HepG2 (cell line): ENCODE data around the gene HNRNPC. TPM values are rescaled to one million over a fixed set of nuclear protein-coding genes. Genes with fewer than 3 reads are reported as not detected.

Experiments
- ATAC-seq: fragments of 200-7000 bp; cut with Tn5 transposase; 3 replicates; pipeline ENCODE4 v1.9.1; 2020; ENCODE audit warnings: mild to moderate bottlenecking, moderate library complexity
- BruUV-seq: library from RNA; stranded (reverse); fragments of 400-500 nt; replicated peaks from 2 replicates; lab custom pipeline; 2021; lab: Mats Ljungman, UMichigan
- CTCF ChIA-PET: fragments of 300-600 bp; formaldehyde crosslinking; extraction: SDS; loops from one replicate; lab custom pipeline; 2021; ENCODE audit warnings: low total read pairs, inconsistent platforms, low intra/inter-chr PET ratio; lab: Yijun Ruan, JAX
- POLR2A ChIA-PET: fragments of 350-600 bp; sonication (Branson Sonifier 250); formaldehyde crosslinking; loops from one replicate; lab custom pipeline; 2020; ENCODE audit warnings: antibody characterized with exemption, inconsistent platforms; lab: Yijun Ruan, JAX
- DNase-seq: peaks from one replicate; pipeline ENCODE4 v3.0.0-alpha.2; 2015; ENCODE audit warnings: low spot score
- FAIRE-seq: peaks from 3 replicates; lab custom pipeline; 2011; peaks lifted over from hg19 to GRCh38; lab: Jason Lieb, UNC
- H2AFZ ChIP-seq: one replicate; pipeline ENCODE4 v1.6.1; 2011; ENCODE audit warnings: low read length, inconsistent platforms
- H3K27ac ChIP-seq: fragments of 300-600 bp; 3 replicates; pipeline ENCODE4 v1.8.0; 2011; ENCODE audit warnings: mixed run types, mild to moderate bottlenecking, mixed read lengths, low read length, inconsistent platforms; ENCODE audit not compliant: insufficient read depth; ENCODE audit errors: extremely low read length
- H3K27me3 ChIP-seq, 2 experiments: fragments of 200-600 bp in 1 of 2; 2 replicates in 1 of 2; 3 replicates in 1 of 2; pipeline versions ENCODE4 v1.6.0 to v1.8.0; 2011; ENCODE audit warnings: low read length in 2 of 2, mild to moderate bottlenecking in 2 of 2, moderate library complexity in 2 of 2, inconsistent platforms in 1 of 2; ENCODE audit not compliant: insufficient read depth in 2 of 2, control insufficient read depth in 1 of 2
- H3K36me3 ChIP-seq, 2 experiments: fragments of 200-600 bp in 1 of 2; replicated peaks in 1 of 2; 2 replicates in 1 of 2; 3 replicates in 1 of 2; pipeline versions ENCODE4 v1.5.1 to v1.8.0; 2011; ENCODE audit warnings: low read length in 2 of 2, inconsistent platforms in 1 of 2; ENCODE audit not compliant: insufficient read depth in 2 of 2, control insufficient read depth in 1 of 2
- H3K4me1 ChIP-seq: 2 replicates; pipeline ENCODE4 v1.5.1; 2012; ENCODE audit warnings: low read length, inconsistent platforms; ENCODE audit not compliant: insufficient read depth
- H3K4me2 ChIP-seq: 2 replicates; pipeline ENCODE4 v1.6.0; 2011; ENCODE audit warnings: low read depth, low read length, inconsistent platforms
- H3K4me3 ChIP-seq, 3 experiments: fragments of 200-600 bp in 1 of 3; sonication (generic), shearing (Covaris generic) in 1 of 3; replicated peaks in 1 of 3; 2 replicates each; pipeline ENCODE4 v1.5.1; 2011 to 2016; ENCODE audit warnings: low read length in 3 of 3, inconsistent platforms in 2 of 3, low read depth in 2 of 3, mild to moderate bottlenecking in 2 of 3, control low read depth in 1 of 3, mixed read lengths in 1 of 3; ENCODE audit not compliant: insufficient read depth in 1 of 3
- H3K79me2 ChIP-seq: one replicate; pipeline ENCODE4 v1.6.1; 2011; ENCODE audit warnings: low read length, inconsistent platforms; ENCODE audit not compliant: insufficient read depth
- H3K9ac ChIP-seq: 2 replicates; pipeline ENCODE4 v1.6.0; 2011; ENCODE audit warnings: mild to moderate bottlenecking, low read depth, low read length, inconsistent platforms; ENCODE audit not compliant: insufficient read depth
- H3K9me3 ChIP-seq: 2 replicates; pipeline ENCODE4 v1.5.1; 2012; ENCODE audit warnings: mild to moderate bottlenecking, low read length
- H4K20me1 ChIP-seq: 2 replicates; pipeline ENCODE4 v1.6.0; 2011; ENCODE audit warnings: inconsistent platforms, mild to moderate bottlenecking, low read length, moderate library complexity; ENCODE audit not compliant: insufficient read depth
- ARHGAP35 ChIP-seq: sonication (generic); formaldehyde crosslinking; IDR thresholded peaks from 2 replicates; pipeline ENCODE4 v1.9.0; 2022; ENCODE audit warnings: mild to moderate bottlenecking, inconsistent platforms, moderate library complexity, missing genetic modification reagents, borderline replicate concordance
- DPF2 ChIP-seq: sonication (generic); formaldehyde crosslinking; IDR thresholded peaks from 2 replicates; pipeline ENCODE4 v1.4.0; 2020; ENCODE audit warnings: mild to moderate bottlenecking, low read depth, missing genetic modification reagents, borderline replicate concordance
- EED ChIP-seq: sonication (generic); formaldehyde crosslinking; IDR thresholded peaks from 2 replicates; pipeline ENCODE4 v1.5.0; 2020; ENCODE audit warnings: mild to moderate bottlenecking, missing genetic modification reagents
- GATAD1 ChIP-seq: IDR thresholded peaks from 2 replicates; pipeline ENCODE4 v1.6.1; 2016; ENCODE audit warnings: missing genetic modification reagents, missing compliant biosample characterization
- HDAC1 ChIP-seq: sonication (generic); formaldehyde crosslinking; IDR thresholded peaks from 2 replicates; pipeline ENCODE4 v1.5.1; 2020; ENCODE audit warnings: mild to moderate bottlenecking, missing genetic modification reagents
- KLF13 ChIP-seq: sonication (generic); formaldehyde crosslinking; IDR thresholded peaks from 2 replicates; pipeline ENCODE4 v1.4.0; 2020; ENCODE audit warnings: mild to moderate bottlenecking, missing genetic modification reagents
- MAZ ChIP-seq, 2 experiments: sonication (generic) in 1 of 2; formaldehyde crosslinking in 1 of 2; IDR thresholded peaks; 2 replicates each; pipeline versions ENCODE4 v1.5.0 to v1.6.1; 2012 to 2020; ENCODE audit warnings: low read depth in 2 of 2, mild to moderate bottlenecking in 2 of 2, borderline replicate concordance in 1 of 2, improper control_type of control experiment in 1 of 2, low read length in 1 of 2, missing genetic modification reagents in 1 of 2, moderate library complexity in 1 of 2
- NCOR1 ChIP-seq: fragments of 200-600 bp; sonication (generic); IDR thresholded peaks from 2 replicates; pipeline ENCODE4 v1.7.0; 2017; ENCODE audit warnings: antibody characterized with exemption, low read length, borderline replicate concordance
- POLR2AphosphoS5 ChIP-seq: IDR thresholded peaks from 2 replicates; pipeline ENCODE4 v1.6.1; 2012; ENCODE audit warnings: low read depth, low read length
- PRMT3 ChIP-seq: sonication (generic); formaldehyde crosslinking; IDR thresholded peaks from 2 replicates; pipeline ENCODE4 v1.8.1; 2022; ENCODE audit warnings: low read depth, mild to moderate bottlenecking, moderate library complexity, missing genetic modification reagents, borderline replicate concordance
- SMARCE1 ChIP-seq: fragments of 450-650 bp; IDR thresholded peaks from 2 replicates; pipeline ENCODE4 v1.6.1; 2017; ENCODE audit warnings: borderline replicate concordance
- SOX13 ChIP-seq, 3 experiments: fragments of 450-650 bp in 1 of 3; sonication (generic) in 1 of 3; formaldehyde crosslinking in 1 of 3; IDR thresholded peaks in 2 of 3; conservative IDR thresholded peaks in 1 of 3; 2 replicates each; pipeline versions ENCODE4 v1.5.0 to v1.6.1; 2016 to 2020; ENCODE audit warnings: antibody characterized with exemption in 1 of 3, mild to moderate bottlenecking in 1 of 3, missing compliant biosample characterization in 1 of 3, missing genetic modification reagents in 1 of 3, moderate library complexity in 1 of 3
- ZNF7 ChIP-seq: IDR thresholded peaks from 2 replicates; pipeline ENCODE4 v1.6.1; 2016; ENCODE audit warnings: missing biosample characterization, missing genetic modification reagents
- ZNF83 ChIP-seq: sonication (generic); formaldehyde crosslinking; IDR thresholded peaks from 2 replicates; pipeline ENCODE4 v1.4.0; 2020; ENCODE audit warnings: missing genetic modification reagents, mild to moderate bottlenecking, borderline replicate concordance
- WGBS: methylation state at CpG from one replicate; pipeline ENCODE4 v1.1.6; 2017; ENCODE audit warnings: low lambda C conversion rate; 5-methylcytosine and 5-hydroxymethylcytosine counted together
- in situ Hi-C: cut with HindIII; loops from 2 replicates; pipeline ENCODE4 v1.10.0; 2017; ENCODE audit warnings: low pct_unique_long_range_greater_than_20kb; ENCODE audit not compliant: extremely low pct_ligation_motif_present
- intact Hi-C: fragments of 100-400 bp; cut with micrococcal nuclease; formaldehyde crosslinking; loops from one replicate; pipeline ENCODE4 v1.10.0; 2022; ENCODE audit not compliant: unreplicated experiment
- polyA plus RNA-seq, 8 experiments: library from polyadenylated mRNA; depleted of rRNA in 3 of 8; stranded (reverse) in 7 of 8; unstranded in 1 of 8; fragments of >200 nt; fragmentation: Illumina TruSeq in 4 of 8; extraction: Trizol in 4 of 8; gene quantifications; 2 replicates each; pipeline versions ENCODE4 v1.2.1 to v1.2.3, GENCODE V29; 2011 to 2016; ENCODE audit warnings: low read depth in 4 of 8, missing spikeins in 1 of 8, mixed read lengths in 1 of 8; ENCODE audit not compliant: insufficient read depth in 1 of 8
- total RNA-seq, 5 experiments: library from RNA; depleted of rRNA; stranded (reverse); fragments of >200 nt; fragmentation: Illumina TruSeq; extraction: Trizol; gene quantifications; 2 replicates each; pipeline ENCODE4 v1.2.3, GENCODE V29; 2016; ENCODE audit warnings: low read depth in 1 of 5
- TF ChIP-seq, protein P1 (sequence below): sonication (generic); formaldehyde crosslinking; IDR thresholded peaks from 2 replicates; pipeline ENCODE4 v1.4.0; 2020; ENCODE audit warnings: low read depth, mild to moderate bottlenecking, missing genetic modification reagents
- TF ChIP-seq, protein P2 (sequence below): sonication (generic); formaldehyde crosslinking; IDR thresholded peaks from 2 replicates; pipeline ENCODE4 v1.8.1; 2023; ENCODE audit warnings: mild to moderate bottlenecking, moderate library complexity, missing genetic modification reagents
- TF ChIP-seq, protein P3 (sequence below): sonication (generic); formaldehyde crosslinking; IDR thresholded peaks from 2 replicates; pipeline ENCODE4 v1.4.0; 2020; ENCODE audit warnings: missing genetic modification reagents, mild to moderate bottlenecking, borderline replicate concordance
- TF ChIP-seq, protein P4 (sequence below): sonication (generic); formaldehyde crosslinking; IDR thresholded peaks from 2 replicates; pipeline ENCODE4 v1.4.0; 2020; ENCODE audit warnings: mild to moderate bottlenecking, missing genetic modification reagents

HNRNPC gene
- total and polyA plus RNA-seq, 2 of the 13 experiments (the other 11 are each of a cell fraction or from before 2014, with no cell fraction given) = 628 to 1,099 TPM

DNA sequence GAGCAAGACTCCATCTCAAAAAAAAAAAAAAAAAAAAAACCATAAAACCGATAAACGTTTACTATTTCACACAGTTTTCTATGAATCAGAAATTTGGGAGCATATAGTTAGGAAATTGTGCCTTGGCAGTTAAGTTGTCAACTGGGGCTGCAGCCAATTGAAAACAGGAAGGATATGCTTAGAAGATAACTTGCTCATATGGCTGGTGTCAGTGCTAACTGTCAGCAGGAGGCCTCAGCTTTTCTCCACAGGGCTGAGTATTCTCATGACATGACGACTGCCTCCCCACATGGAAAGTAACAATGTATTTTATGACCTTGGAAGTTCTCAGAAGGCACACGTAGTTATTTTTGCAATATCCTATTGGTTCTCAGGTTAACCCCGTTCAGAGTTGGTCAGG, 83.8 kb downstream of the HNRNPC start (continued):
- TF ChIP-seq DPF2 (CRISPR knock-in tag) = no peak

DNA sequence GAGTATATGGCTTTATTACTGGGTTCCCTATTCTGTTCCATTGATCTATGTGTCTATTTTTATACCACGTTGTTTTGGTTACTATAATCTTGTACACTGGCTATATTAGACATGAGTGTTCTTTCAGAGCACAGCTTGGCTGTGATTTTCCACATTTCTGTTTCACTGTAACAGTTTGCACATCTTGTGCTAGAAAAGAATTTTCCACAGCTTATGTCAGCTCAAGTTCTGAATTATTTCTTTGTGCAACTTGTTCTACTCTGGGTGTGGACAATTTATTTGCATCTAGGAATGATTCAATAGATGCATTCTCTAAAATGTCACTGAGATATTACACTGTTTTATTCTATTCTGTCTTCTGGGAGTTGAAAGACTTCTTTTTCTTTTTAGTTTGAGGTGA, 85.0 kb downstream of the HNRNPC start:
- Histone ChIP-seq H3K27ac (no peak overlapping the region), H2AFZ (no peak overlapping the region), H3K36me3 (no peaks in the 10 kb centered on the region), H3K4me2 (no peak overlapping the region), H3K9ac (no peak overlapping the region), H3K9me3 (no peaks in the 10 kb centered on the region), H3K4me3 (no peak overlapping the region), H4K20me1 (no peaks in the 10 kb centered on the region), H3K4me1 (no peaks in the 10 kb centered on the region), H3K79me2 (no peaks in the 10 kb centered on the region), H3K27me3 (no peaks in the 10 kb centered on the region)
- WGBS = 2% methylated on average over 1 of the region's 1 CpG
- in situ Hi-C loops = no loop called here
- ChIA-PET POLR2A (no interaction called here), CTCF (no interaction called here)
- BruUV-seq = no TSS peak
- ATAC-seq (no peak), DNase-seq (no peak), FAIRE-seq (no peak)
- intact Hi-C loops = no loop called here
- TF ChIP-seq, protein P1, sequence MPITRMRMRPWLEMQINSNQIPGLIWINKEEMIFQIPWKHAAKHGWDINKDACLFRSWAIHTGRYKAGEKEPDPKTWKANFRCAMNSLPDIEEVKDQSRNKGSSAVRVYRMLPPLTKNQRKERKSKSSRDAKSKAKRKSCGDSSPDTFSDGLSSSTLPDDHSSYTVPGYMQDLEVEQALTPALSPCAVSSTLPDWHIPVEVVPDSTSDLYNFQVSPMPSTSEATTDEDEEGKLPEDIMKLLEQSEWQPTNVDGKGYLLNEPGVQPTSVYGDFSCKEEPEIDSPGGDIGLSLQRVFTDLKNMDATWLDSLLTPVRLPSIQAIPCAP = no peak
- TF ChIP-seq ZNF7 (CRISPR knock-in tag) (no peak), SOX13 (IDR thresholded peaks at IDR 0.05) (no peak), SOX13 (CRISPR knock-in tag; conservative IDR thresholded peaks at IDR 0.05 in 1 of 2, IDR thresholded peaks at IDR 0.05 in 1 of 2) (no peak), MAZ (IDR thresholded peaks at IDR 0.05; ENCODE audit: borderline replicate concordance, low read depth, low read length) (no peak), MAZ (CRISPR knock-in tag; IDR thresholded peaks at IDR 0.05; ENCODE audit: low read depth) (no peak), HDAC1 (no peak), EED (CRISPR knock-in tag) (no peak), PRMT3 (CRISPR knock-in tag) (no peak), ZNF83 (no peak), POLR2AphosphoS5 (no peak), NCOR1 (no peak), KLF13 (CRISPR knock-in tag) (no peak), GATAD1 (CRISPR knock-in tag) (no peak), ARHGAP35 (CRISPR knock-in tag) (no peak), SMARCE1 (no peak)
- TF ChIP-seq, protein P2, sequence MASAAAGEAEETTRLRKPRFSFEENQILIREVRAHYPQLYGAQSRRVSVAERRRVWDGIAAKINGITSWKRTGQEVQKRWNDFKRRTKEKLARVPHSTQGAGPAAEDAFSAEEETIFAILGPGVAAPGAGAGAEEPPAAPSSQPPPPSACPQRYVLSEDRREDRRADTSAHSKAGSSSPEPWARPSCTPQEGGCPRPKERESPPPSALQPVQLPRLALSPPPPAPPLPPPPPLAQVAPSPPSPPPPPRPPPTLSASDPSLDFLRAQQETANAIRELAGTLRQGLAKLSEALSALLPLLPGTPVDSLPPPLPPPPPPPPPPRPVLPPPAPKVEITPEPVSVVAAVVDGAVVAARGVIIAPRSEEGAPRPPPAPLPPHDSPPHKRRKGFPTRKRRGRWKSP (CRISPR knock-in tag) = no peak
- TF ChIP-seq, protein P3, sequence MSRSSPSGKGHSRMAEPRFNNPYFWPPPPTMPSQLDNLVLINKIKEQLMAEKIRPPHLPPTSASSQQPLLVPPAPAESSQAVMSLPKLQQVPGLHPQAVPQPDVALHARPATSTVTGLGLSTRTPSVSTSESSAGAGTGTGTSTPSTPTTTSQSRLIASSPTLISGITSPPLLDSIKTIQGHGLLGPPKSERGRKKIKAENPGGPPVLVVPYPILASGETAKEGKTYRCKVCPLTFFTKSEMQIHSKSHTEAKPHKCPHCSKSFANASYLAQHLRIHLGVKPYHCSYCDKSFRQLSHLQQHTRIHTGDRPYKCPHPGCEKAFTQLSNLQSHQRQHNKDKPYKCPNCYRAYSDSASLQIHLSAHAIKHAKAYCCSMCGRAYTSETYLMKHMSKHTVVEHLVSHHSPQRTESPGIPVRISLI = no peak
- TF ChIP-seq, protein P4, sequence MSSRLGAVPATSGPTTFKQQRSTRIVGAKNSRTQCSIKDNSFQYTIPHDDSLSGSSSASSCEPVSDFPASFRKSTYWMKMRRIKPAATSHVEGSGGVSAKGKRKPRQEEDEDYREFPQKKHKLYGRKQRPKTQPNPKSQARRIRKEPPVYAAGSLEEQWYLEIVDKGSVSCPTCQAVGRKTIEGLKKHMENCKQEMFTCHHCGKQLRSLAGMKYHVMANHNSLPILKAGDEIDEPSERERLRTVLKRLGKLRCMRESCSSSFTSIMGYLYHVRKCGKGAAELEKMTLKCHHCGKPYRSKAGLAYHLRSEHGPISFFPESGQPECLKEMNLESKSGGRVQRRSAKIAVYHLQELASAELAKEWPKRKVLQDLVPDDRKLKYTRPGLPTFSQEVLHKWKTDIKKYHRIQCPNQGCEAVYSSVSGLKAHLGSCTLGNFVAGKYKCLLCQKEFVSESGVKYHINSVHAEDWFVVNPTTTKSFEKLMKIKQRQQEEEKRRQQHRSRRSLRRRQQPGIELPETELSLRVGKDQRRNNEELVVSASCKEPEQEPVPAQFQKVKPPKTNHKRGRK (CRISPR knock-in tag) = no peak
